GM23338 (cell line): ENCODE measurements around the gene PCDHGB7. TPM values are rescaled to one million over a fixed set of nuclear protein-coding genes. Genes with fewer than 3 reads are reported as not detected.

Experiments
- ATAC-seq: fragments of 200-7000 bp; cut with Tn5 transposase; 3 replicates; pipeline ENCODE4 v1.9.1; 2020
- DNase-seq: peaks from one replicate; pipeline ENCODE4 v3.0.0-alpha.2; 2015; ENCODE audit warnings: low spot score
- H2AFZ ChIP-seq: fragments of 200-600 bp; sonication (generic); 2 replicates; pipeline ENCODE4 v1.8.0; 2016; ENCODE audit warnings: antibody characterized with exemption, mild to moderate bottlenecking, moderate library complexity
- H3F3A ChIP-seq: fragments of 200-600 bp; sonication (generic); replicated peaks from 2 replicates; pipeline ENCODE4 v1.8.0; 2017; ENCODE audit warnings: antibody characterized with exemption, mixed run types, low read depth
- H3K27ac ChIP-seq: fragments of 200-600 bp; sonication (generic); 2 replicates; pipeline ENCODE4 v1.6.1; 2016; ENCODE audit warnings: low read depth
- H3K27me3 ChIP-seq: fragments of 200-600 bp; sonication (generic); 2 replicates; pipeline ENCODE4 v1.8.0; 2016; ENCODE audit warnings: mild to moderate bottlenecking, mixed run types, moderate library complexity; ENCODE audit not compliant: insufficient read depth
- H3K36me3 ChIP-seq: fragments of 200-600 bp; sonication (generic); 2 replicates; pipeline ENCODE4 v1.8.0; 2016; ENCODE audit warnings: mild to moderate bottlenecking; ENCODE audit not compliant: insufficient read depth
- H3K4me1 ChIP-seq: fragments of 200-600 bp; sonication (generic); 2 replicates; pipeline ENCODE4 v1.8.0; 2016; ENCODE audit warnings: mild to moderate bottlenecking, moderate library complexity; ENCODE audit not compliant: insufficient read depth
- H3K4me2 ChIP-seq: fragments of 200-600 bp; sonication (generic); 2 replicates; pipeline ENCODE4 v1.7.1; 2017; ENCODE audit warnings: mixed run types
- H3K4me3 ChIP-seq: fragments of 200-600 bp; sonication (generic); 2 replicates; pipeline ENCODE4 v1.6.1; 2016; ENCODE audit warnings: mixed run types
- H3K79me2 ChIP-seq: fragments of 200-600 bp; sonication (generic); replicated peaks from 2 replicates; pipeline ENCODE4 v1.8.0; 2017; ENCODE audit warnings: mild to moderate bottlenecking; ENCODE audit not compliant: insufficient read depth
- H3K9me2 ChIP-seq: fragments of 200-600 bp; sonication (generic); 2 replicates; pipeline ENCODE4 v1.8.0; 2017; ENCODE audit not compliant: insufficient read depth
- H4K20me1 ChIP-seq: fragments of 200-600 bp; sonication (generic); replicated peaks from 2 replicates; pipeline ENCODE4 v1.8.0; 2017; ENCODE audit warnings: mild to moderate bottlenecking; ENCODE audit not compliant: insufficient read depth
- H3K27ac Mint-ChIP-seq: 2 replicates; pipeline ENCODE4 v1.8.0; 2020; ENCODE audit warnings: inconsistent platforms, mild to moderate bottlenecking, moderate library complexity, mixed read lengths
- H3K27me3 Mint-ChIP-seq: 3 replicates; pipeline ENCODE4 v1.8.0; 2022; ENCODE audit warnings: low read depth, mild to moderate bottlenecking, moderate library complexity, mixed read lengths, inconsistent platforms; ENCODE audit not compliant: insufficient read depth, poor library complexity
- H3K36me3 Mint-ChIP-seq: 3 replicates; pipeline ENCODE4 v1.8.0; 2021; ENCODE audit warnings: low read depth, mild to moderate bottlenecking, inconsistent platforms, moderate library complexity, mixed read lengths
- H3K4me1 Mint-ChIP-seq: 3 replicates; pipeline ENCODE4 v1.8.0; 2020; ENCODE audit warnings: mild to moderate bottlenecking, inconsistent platforms, mixed read lengths
- H3K4me3 Mint-ChIP-seq: 3 replicates; pipeline ENCODE4 v1.8.0; 2021; ENCODE audit warnings: moderate library complexity, mild to moderate bottlenecking, inconsistent platforms, mixed read lengths
- H3K9me3 Mint-ChIP-seq: 3 replicates; pipeline ENCODE4 v1.8.0; 2020; ENCODE audit warnings: moderate library complexity, mild to moderate bottlenecking, inconsistent platforms, mixed read lengths
- EZH2phosphoT487 ChIP-seq: fragments of 200-600 bp; sonication (generic); IDR thresholded peaks from one replicate; pipeline ENCODE4 v1.8.1; 2018; ENCODE audit warnings: antibody characterized with exemption; ENCODE audit not compliant: unreplicated experiment
- JUNB ChIP-seq: IDR thresholded peaks from one replicate; pipeline ENCODE4 v1.6.1; 2016; ENCODE audit warnings: antibody characterized with exemption; ENCODE audit not compliant: unreplicated experiment
- NANOG ChIP-seq: IDR thresholded peaks from 2 replicates; pipeline ENCODE4 v1.6.1; 2016; ENCODE audit warnings: antibody characterized with exemption, borderline replicate concordance
- POLR2AphosphoS5 ChIP-seq: IDR thresholded peaks from 2 replicates; pipeline ENCODE4 v1.6.1; 2016; ENCODE audit warnings: antibody characterized with exemption, low read depth
- ZNF331 ChIP-seq: fragments of 250-450 bp; sonication (Bioruptor Pico); IDR thresholded peaks from 2 replicates; pipeline ENCODE4 v1.5.0; 2020; ENCODE audit warnings: low read depth, mild to moderate bottlenecking, moderate library complexity
- ZNF462 ChIP-seq: fragments of 250-450 bp; sonication (Bioruptor Pico); IDR thresholded peaks from 2 replicates; pipeline ENCODE4 v1.5.0; 2020; ENCODE audit warnings: mild to moderate bottlenecking, moderate library complexity
- polyA plus RNA-seq: library from polyadenylated mRNA; unstranded; fragments of >200 nt; fragmentation: Nextera tagmentation; extraction: Ambion mirVana; gene quantifications from 2 replicates; pipeline ENCODE4 v1.2.1, GENCODE V29; 2016
- total RNA-seq: library from RNA; depleted of rRNA; stranded (reverse); fragments of >200 nt; shearing (Covaris generic); gene quantifications from 2 replicates; pipeline ENCODE4 v1.2.3, GENCODE V29; 2014

PCDHGB7 gene
- total and polyA plus RNA-seq, 2 experiments from 2014 or later = 1.4 to 11.7 TPM

- TF ChIP-seq ZNF462 (CRISPR knock-in tag) (no peak), NANOG (no peak)
These were observed 28.8 kb upstream of the PCDHGB7 start (continued) for GRCh38 chr5:141388661-141389060.

GRCh38 chr5:141389153-141390042 is 28.1 kb upstream of the PCDHGB7 start:
- H3K27me3 Mint-ChIP-seq = peaks cover 5% of the 10 kb centered on the region
- H3K4me1 ChIP-seq = 0 out of 2 replicates have a peak, but pooled peaks cover 5% of the 10 kb centered on the region
- peaks cover 89% of the 10 kb centered on the region for H3K9me3 Mint-ChIP-seq
- H3K27ac ChIP-seq = no peak overlapping the region
- no peak for ATAC-seq
- H3K36me3 Mint-ChIP-seq = peaks cover 75% of the 10 kb centered on the region
- no peak for DNase-seq
- peaks cover 7% of the 10 kb centered on the region; the same call in 1 of the 2 replicates for H3K36me3 ChIP-seq
- peak overlapping the region; percentile 13; the same call in 1 of the 3 replicates for H3K4me3 Mint-ChIP-seq
- H4K20me1 ChIP-seq = no peaks in the 10 kb centered on the region
- H3K4me1 Mint-ChIP-seq = no peaks in the 10 kb centered on the region; the same call in 2 of the 3 replicates
- H3K79me2 ChIP-seq = 0 out of 2 replicates have a peak, but pooled peaks cover 5% of the 10 kb centered on the region
- no peaks in the 10 kb centered on the region for H3F3A ChIP-seq
- H3K4me3 ChIP-seq = no peak overlapping the region
- H3K27me3 ChIP-seq = peaks cover 7% of the 10 kb centered on the region; the same call in 1 of the 2 replicates
- H3K27ac Mint-ChIP-seq = no peak overlapping the region
- H2AFZ ChIP-seq = no peak overlapping the region
- no peak overlapping the region for H3K4me2 ChIP-seq
- no peaks in the 10 kb centered on the region for H3K9me2 ChIP-seq
- TF ChIP-seq ZNF331 (CRISPR knock-in tag) (no peak), ZNF462 (CRISPR knock-in tag) (no peak), JUNB (no peak), NANOG (no peak), EZH2phosphoT487 (no peak), POLR2AphosphoS5 (no peak)
